NCI-H774 (cell line): ENCODE data around the gene LRRN3.
A peak's percentile ranks its signal among the peaks of the same experiment; 100 is the strongest.

ENCODE experiments used
- DNase-seq: peaks from one replicate; lab custom pipeline; 2025; lab: John Stamatoyannopoulos, UW

Gene LRRN3

DNA sequence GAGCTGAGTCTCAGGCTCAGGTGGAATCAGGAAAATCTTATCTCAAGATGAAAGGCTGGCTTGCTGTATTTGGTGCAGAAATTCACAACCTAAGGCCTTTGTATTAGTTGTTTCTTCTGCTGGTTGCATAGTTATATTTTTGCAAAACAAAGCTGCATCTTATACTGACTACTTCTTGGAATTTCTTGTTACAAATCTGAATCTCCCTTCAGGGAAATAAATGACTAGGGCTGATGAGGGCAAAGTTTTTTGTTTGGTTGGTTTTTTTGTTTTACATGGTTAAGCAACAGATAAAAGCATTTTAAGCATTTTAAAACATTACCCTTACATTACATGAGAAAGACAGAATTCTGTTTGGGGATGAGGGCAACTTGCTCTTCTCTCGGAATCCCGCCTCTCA is 13.9 kb upstream of the LRRN3 start:
- no peak for DNase-seq

DNA sequence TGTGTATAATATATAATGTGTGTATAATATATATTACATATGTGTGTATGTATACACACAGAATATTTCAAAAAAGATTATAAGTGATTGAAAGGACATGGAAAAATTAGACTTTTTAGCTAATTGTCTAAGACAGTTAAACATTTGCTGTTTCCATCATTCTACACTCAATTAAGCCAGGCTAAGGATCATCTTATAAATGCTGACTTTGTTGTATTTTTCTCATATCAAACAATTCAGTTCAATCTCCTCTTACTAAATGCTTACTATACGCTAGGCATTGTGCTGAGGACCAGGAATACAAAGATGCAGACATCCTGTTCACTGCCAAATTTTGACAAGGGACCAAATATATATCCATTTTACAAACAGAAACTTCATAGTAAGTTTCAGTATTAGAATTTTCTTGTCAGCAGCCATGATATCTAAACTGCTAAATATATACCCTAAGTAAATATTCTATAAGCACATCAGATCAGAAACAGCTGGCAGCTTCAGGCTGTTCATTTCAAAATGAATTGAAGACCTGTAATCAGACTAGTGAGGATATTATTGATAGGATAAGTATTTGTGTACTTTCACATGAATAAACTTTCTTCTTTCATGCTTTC is 10.3 kb upstream of the LRRN3 start:
- DNase-seq: no peak

DNA sequence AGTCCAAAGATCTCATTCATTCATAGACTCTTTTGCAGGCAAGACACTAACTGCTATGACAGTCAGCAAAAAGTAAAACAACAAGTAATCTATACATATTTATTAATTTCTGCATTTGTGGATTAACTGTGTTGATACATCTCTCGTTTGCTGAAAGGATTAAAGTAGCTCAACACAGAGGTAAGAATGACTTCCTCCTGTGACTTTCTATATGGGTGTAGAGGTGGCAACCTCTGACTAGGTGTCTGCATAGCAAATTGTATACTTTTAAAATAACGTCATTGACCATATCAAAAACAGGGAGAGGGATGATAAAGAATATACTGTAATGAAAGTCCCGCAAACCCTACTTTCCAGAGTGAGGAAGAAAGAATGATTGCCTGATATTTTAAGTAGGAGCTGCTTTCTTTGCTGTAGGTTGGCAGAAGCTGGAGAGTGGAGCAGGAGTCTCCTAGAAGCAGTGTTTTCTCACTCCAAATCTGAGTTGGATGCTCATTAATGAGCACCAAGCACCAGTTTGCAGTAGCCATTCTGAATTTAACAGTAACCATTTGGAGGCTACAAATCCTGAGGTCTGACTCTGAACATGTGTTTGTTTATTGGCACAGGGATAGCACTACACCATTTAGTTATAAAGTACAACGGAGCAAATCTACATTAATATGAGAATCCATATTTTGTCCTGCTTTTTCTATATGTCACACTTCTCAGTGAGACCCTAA is 9.2 kb upstream of the LRRN3 start:
- no peak for DNase-seq

DNA sequence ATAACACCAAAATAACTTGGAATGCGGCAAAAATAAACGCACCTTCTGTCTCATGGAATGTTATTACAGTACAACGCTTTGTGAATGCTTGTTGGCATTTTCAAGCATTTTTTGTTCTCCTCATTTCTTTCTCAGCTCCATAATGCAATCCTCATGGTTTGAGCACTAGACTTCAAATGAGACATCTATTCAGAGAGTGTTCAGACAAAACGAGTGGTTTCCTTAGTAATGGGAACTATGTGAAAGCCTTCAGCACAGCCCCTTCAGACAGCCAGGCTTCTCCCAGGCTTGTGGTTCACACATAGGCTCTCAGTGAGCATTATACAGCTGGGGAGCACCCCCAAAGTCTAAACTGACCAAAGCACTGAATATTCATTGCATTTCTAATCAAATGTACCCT is 8.6 kb upstream of the LRRN3 start:
- DNase-seq: no peak

DNA sequence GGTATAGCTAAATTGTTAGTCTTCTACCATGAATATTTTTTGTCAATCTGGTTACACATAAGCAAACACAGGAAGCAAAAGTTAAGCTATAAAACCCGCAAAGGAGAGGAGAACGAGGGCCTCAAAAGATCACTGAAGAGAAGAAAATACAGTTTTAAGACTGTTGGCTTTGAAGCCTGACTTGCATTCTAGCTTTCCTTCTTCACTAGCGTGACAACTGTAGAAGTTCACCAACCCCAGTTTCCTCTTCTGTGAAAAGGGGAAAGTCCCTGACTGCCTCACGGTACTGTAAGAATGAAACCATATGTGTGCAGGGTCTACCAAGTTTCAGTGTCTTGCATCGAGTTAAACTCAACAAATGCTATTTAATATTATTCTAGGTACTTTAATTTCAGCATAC is 7.5 kb upstream of the LRRN3 start:
- DNase-seq: no peak

DNA sequence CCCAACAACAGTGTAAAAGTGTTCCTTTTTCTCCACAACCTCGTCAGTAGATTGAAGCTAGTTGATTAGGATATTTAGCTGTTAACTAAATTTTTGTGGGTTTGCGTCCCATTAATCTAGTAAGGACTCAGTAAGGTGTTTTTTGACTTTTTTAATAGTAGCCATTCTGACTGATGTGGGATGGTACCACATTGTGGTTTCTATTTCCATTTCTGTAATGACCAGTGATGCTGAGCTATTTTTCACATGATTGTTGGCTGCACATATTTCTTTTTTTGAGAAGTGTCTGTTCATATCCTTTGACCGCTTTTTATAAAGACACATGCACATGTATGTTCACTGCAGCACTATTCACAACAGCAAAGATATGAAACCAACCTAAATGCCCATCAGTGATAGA is 5.6 kb upstream of the LRRN3 start:
- no peak for DNase-seq

DNA sequence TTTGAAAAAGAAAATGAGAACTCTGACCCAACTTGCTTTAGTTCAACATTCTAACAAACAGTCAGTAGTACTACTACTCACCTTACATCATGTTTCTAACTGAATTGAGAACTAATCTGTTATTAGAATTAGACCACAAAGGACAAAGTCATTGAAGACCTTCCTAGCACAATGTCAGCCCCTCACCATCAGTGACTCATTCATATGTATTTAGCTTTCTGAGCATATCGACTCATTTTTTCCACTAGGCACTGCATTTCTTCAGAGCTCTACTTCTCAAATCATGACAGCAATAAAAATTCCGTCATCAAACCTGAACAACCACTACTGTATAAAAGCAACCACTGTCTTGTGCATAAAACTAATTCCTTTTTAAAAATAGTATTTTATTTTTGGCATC is 4.4 kb upstream of the LRRN3 start:
- no peak for DNase-seq

DNA sequence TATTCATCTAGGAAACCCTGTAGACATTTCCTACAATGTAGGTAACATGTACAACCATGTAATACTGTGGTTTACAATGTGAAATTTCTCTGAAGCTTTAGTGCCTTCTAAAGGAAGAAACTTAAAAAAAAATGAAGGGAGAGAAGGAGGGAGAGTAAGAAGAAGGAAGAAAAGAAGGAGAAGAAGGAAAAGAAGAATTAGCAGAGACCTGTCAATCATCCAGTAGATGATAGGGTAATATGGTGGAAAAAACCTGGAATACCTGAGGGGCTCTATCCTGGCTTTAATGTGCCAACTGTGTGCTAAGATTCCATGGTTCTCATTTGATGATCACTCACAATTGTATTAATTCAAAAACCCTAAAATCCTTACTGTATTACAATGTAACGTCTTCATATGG is 2.6 kb upstream of the LRRN3 start:
- no peak for DNase-seq

DNA sequence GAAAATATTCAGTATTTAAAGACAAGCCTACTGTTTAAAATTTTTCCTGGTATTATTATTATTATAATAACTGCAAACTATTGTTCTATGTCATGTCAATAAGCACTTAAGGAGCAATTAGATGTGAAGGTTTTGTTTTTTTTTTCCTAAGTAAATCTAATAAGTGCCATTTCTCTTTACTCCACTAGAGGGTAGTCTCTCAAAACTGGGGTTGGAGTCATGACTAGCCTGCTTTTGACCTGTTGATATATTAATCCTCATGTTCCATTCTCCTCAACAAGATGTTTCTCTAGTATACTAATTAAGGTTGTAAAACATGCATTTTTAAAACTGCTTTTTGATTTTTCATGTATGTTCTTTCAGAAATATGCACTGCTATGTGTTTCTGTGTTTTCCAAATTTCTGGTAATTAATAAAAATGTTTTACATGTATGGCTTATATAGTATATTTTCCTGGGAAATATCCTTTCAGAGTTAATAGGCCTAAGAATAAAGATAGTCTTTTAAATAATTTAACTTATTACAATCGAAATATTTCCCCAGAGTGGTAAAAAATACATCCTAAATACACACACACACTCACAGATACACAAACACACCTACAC is 1.0 kb upstream of the LRRN3 start:
- peak; percentile 18 for DNase-seq

DNA sequence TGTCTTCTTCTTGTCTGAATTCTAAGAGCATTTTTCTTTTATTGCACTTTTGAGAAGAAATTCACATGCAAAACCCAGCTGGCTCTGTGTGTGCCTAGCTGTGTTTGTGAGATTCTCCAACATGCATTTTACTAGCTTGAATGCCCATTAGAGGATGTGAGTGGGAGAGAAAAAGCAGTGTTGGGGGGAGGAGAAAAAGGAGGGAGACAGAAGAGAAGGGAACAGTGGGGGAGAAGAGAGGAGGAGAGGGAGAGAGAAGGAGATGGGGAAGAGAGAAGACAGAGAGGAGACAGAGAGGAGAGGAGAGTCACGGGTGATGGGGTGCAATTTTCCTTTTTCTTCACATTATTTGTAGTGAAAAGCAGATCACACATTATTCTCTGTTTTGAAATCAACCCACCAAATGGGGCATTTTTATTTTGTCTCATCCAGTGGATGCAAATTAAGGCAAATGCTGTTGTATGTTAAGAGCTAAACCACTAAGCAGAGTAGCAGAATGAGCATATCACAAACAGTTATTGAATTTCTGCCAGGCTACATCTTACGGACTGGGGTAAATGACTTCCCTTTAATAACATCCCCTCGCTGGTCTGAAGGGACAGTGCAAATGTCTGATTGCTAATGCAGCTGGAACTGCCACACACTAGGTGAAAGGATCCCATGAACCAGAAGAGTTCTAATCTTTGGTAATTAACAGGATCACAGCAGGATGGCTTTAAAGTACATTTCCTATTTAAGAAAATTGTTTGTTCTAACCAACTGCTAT is 849 bp downstream of the LRRN3 start:
- no peak for DNase-seq

DNA sequence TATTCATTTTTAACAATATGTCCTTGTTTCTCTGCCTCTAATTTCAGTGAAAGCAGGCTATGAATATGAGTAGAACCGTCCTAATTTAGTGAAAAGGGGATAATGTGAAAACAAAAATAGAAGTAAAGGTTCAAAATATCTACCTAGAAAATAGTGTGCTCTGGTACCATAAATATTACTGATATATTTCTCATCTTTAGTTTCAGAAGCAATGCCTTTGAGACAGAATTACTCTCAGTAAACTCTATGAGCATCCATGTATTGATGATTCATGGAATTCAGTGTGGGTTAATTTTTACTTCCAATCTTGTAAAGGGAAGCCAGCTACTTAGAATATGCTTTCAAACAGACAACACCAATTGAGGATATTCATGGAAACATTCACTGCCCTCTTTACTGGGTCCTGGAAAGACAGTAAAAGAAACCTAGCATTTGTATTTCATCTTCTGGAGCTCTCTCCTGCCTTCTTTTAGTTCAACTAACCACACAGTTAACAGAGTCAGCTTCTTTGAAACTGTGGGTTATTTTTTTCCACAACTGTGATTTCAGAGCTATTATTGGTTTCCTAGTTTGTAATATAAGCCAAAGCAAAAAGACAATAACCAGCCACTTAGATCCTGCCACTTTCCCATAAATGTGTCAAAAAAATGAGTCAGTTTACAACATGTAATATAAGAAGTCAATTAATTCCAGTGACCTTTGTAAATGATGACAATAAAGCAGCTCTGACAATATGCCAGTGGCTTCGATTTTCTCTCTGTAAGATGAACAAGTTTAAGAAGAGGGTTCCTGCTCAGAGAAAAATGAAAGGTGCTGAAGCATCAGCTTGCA is 1.7 kb downstream of the LRRN3 start:
- no peak for DNase-seq

DNA sequence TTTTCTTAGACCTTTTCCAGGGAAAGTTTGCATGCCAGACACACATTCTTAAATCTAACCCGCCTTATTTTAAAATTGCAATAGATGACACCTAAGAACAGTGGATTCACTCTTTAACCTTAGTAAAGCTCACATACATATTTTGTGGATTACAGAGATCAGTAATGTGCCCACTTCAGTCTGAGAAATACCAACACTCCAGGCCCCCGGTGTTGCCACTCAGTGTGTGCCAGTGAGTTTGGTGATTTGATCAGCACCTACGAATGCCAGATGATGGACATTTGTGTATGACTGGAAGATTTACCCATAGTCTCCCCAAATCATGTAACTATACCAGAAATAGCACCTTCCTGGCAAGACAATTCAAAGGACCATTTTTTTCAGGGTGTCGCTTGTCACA is 2.6 kb downstream of the LRRN3 start:
- no peak for DNase-seq

DNA sequence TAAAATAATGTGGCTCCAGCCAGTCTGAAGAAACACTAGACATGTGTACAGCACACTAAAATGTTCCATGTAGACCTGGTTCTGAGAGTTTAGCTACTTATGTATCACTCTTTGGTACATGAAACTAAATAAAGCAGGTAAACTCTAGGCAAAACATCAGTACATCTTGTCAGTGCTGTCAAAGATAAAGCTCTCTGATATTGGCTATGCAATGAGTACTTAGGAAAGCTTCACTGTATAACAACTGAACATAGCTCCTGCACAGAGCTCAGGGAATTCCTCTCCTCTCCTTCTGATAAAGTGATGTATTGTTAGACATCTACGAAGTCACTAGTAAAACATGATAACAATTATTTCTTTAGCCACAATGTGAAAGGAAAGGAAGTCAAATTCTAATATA is 3.5 kb downstream of the LRRN3 start:
- DNase-seq: no peak

DNA sequence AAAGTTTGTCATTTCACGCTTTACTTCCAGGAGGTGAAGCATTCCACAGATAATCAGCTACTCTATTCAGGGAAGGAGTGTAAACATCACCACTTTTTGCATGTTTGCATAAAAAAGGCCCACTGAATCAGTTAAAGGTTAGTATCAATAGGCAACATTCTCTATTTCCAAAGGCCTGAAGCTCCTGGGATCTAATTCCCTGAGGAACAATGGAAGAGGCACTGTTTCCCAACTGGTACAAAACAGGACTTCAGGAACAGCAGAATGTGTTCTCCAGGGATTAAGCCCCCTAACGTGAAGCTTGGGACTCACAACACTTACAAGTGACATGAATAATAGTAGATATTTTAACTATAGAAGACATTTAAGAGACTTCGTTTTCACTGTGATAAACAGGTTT is 6.1 kb downstream of the LRRN3 start:
- DNase-seq: no peak

DNA sequence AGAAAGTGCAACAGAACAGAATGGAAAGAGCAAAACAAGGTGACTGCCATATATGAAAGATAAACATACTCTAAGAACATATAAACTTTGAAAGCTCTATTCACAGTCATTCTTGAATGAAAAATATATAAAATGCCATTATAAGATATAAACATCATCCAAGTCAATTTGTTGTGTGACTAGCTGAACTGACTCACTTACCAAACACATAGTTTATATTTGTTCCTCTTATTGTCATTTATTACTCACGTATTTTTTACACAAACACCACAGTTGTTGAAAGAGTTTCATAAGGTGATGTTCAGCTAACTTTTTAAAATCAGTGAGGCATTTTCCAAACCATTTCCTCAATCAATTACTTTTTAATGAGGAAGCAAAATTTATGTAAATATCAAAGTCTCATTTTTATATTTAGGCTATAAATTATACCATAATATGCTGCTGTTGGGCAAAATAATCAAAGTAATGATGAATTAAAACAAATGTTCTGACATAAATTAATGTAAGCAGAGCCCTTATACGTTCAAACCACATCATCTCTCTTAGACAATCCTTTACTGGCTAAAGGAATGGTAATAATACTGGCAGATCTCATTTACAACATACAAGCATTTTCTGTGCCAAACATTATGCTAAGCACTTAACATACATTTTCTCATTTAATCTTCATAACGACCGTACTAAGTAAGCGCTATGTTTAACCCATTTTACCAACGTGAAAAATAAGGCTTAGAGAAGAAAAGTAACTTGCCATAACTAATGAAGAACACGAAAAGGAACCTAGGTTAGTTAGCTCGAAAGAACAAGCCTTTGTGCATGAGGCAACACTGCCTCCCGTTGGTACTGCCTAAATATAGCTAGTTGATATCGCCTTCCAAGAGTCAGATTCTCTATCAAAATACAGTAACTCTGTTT is 7.3 kb downstream of the LRRN3 start:
- peak; percentile 11 for DNase-seq

DNA sequence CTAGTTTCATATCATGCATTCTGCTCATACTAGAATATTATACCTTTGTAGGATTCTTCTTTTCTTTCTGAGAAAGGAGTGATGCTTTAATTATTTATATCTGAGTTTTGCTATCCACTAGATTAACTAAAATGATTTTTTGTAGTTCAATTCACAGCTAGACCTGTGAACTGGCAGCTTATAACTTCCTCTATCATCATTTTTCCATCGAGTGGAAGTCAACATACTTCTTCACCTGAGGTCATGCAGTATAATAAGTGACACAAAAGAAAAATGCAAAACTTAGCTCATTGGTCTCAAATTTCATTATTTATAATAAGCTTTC is 8.0 kb downstream of the LRRN3 start:
- no peak for DNase-seq

DNA sequence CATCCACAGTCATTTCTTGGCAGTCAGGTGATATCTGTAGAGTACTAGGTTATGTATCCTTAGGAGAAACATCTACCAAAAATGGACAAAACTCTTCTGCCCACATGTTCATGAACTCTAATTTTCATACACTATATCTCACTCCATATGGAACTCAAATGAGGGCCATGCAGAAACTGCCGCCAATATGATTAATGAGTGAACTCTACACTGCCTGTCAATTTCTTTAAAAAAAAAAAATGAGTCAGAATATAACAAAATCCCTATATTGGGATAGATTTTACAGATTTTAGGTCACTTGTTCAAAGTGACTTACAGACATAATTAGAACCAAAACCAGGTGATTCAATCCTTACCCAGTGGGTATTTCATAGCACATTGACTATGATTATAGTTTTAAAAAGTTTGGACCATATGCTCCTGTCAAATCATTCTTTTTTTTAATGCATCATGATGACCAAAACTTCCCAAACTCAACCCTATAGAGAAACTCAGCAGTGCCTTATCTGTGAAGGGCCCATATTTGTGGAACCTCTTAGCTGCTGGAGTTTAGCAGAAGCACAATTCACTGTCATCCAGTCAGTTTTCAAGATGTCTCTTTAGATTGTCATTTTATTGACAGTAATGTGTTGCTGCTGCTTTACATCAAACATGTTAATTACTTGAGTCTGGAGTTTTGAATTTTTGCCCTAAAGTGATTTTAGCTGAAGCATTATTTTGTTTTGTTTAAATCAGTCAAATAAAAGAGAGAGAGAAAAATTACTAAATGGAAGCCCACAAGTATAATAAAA is 11.1 kb downstream of the LRRN3 start:
- DNase-seq: no peak

DNA sequence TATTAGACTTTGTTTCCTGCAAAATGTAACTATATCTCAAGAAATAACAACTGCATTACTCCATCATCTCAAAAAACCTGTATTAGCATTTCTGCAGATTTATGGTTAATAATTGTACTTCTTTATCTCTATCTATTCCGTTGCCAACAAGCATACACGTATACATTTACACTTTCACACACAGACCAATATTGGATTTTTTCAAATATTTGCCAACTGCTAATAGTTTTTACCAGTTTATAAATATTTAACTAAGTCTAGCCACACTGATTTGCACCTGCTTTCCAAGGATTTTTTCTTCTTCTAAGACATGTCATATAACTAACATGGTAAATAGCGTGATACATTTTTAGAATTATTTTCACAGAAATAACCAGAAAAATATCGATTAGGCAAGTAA is 12.2 kb downstream of the LRRN3 start:
- DNase-seq: no peak

DNA sequence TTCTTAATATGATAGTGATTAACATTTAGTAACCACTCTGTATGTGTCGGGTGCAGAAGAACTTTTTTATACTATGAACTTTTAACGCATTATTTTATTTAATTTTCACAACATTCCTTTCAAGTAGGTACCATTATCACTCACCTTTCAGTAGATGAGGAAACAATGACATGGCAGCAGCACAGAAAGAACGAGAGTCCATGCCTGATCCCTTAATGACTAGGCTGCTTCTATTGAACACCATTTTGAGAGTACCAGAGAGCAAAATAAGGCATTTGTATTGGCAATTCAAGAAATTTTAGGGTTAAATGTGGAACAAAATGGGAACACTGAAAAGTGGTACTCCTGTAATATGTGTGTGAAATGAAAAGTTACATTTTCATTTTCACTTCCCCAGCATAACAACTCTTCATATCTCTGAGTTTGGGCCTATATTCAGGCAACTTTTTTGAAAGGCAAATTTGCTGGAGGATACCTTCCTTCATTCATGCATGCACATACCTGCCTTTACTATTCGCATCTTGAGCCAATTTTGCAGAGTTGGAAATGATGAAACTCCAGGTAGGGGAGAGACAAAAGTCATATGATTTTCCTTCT is 12.8 kb downstream of the LRRN3 start:
- DNase-seq: no peak

DNA sequence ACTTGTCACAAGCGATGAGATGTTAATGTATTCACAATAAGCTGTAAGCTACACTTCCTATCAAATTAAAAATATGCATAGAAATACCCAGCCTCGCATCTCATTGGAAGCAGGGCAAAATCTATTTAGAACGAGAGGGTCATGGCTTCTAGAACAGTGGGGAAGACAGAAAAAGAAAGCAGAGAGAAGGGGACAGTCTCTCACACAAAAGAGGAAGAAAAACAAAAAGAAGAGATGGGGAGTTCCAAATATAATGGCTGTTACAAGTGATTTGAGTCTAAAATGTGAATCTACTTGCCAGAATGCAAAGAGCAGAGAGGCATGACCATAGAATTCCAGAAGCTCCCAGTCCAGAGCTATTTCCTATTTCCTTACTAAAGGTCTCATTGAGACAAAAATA is 13.8 kb downstream of the LRRN3 start:
- no peak for DNase-seq
